Natural killer cell (primary cell): ENCODE measurements around the gene JAGN1. TPM values are rescaled to one million over a fixed set of nuclear protein-coding genes. Genes with fewer than 3 reads are reported as not detected.

Experiments used
- ATAC-seq, 3 donors: fragments of 150-1000 bp in 2 of 3; fragments of 200-7000 bp in 1 of 3; cut with Tn5 transposase; 1 replicate in 1 of 3; 2 replicates in 2 of 3; pipeline ENCODE4 v1.10.0; 2021; ENCODE audit warnings: mild to moderate bottlenecking in 2 of 3, moderate library complexity in 2 of 3
- DNase-seq, 2 donors: peaks; one replicate each; pipeline versions ENCODE4 v3.0.0 to v3.0.0-alpha.2; 2013 to 2021; ENCODE audit warnings: mixed read lengths in 1 of 2
- H3K27ac ChIP-seq: one replicate; pipeline ENCODE4 v1.5.1; 2013; ENCODE audit warnings: mild to moderate bottlenecking, low read length
- H3K27me3 ChIP-seq: one replicate; pipeline ENCODE4 v1.6.1; 2013; ENCODE audit warnings: low read length; ENCODE audit not compliant: control insufficient read depth, insufficient read depth
- H3K36me3 ChIP-seq: one replicate; pipeline ENCODE4 v1.6.1; 2013; ENCODE audit warnings: low read length; ENCODE audit not compliant: control insufficient read depth, insufficient read depth
- H3K4me1 ChIP-seq: one replicate; pipeline ENCODE4 v1.6.1; 2013; ENCODE audit warnings: low read length; ENCODE audit not compliant: control insufficient read depth, insufficient read depth
- H3K4me3 ChIP-seq: one replicate; pipeline ENCODE4 v1.5.1; 2013; ENCODE audit warnings: low read length
- H3K9me3 ChIP-seq: one replicate; pipeline ENCODE4 v1.6.1; 2013; ENCODE audit warnings: low read length; ENCODE audit not compliant: control insufficient read depth, insufficient read depth
- H3K27ac Mint-ChIP-seq, 2 donors: one replicate each; pipeline ENCODE4 v1.8.0; 2022; ENCODE audit warnings: mild to moderate bottlenecking in 2 of 2, mixed read lengths in 2 of 2, moderate library complexity in 1 of 2
- H3K27me3 Mint-ChIP-seq, 2 donors: one replicate each; pipeline ENCODE4 v1.8.0; 2022; ENCODE audit warnings: low read depth in 2 of 2, mixed read lengths in 2 of 2
- H3K36me3 Mint-ChIP-seq: one replicate; pipeline ENCODE4 v1.8.0; 2022; ENCODE audit warnings: mixed read lengths
- H3K4me1 Mint-ChIP-seq, 2 donors: one replicate each; pipeline ENCODE4 v1.8.0; 2022; ENCODE audit warnings: mixed read lengths in 2 of 2
- H3K4me3 Mint-ChIP-seq: one replicate; pipeline ENCODE4 v1.8.0; 2022; ENCODE audit warnings: mild to moderate bottlenecking, moderate library complexity, mixed read lengths
- H3K9me3 Mint-ChIP-seq, 2 donors: one replicate each; pipeline ENCODE4 v1.8.0; 2022; ENCODE audit warnings: mixed read lengths in 2 of 2
- WGBS: methylation state at CpG from one replicate; pipeline ENCODE4 v1.1.7; 2013; ENCODE audit warnings: missing lambda C conversion rate; ENCODE audit not compliant: insufficient coverage; 5-methylcytosine and 5-hydroxymethylcytosine counted together
- intact Hi-C: fragments of 100-400 bp; cut with micrococcal nuclease; formaldehyde crosslinking; loops from one replicate; pipeline ENCODE4 v1.14.2; 2022
- total RNA-seq, 4 donors: library from RNA; stranded (reverse); fragments of 120-200 nt in 1 of 4; gene quantifications; one replicate each; pipeline versions ENCODE4 v1.2.3 to v1.2.4, GENCODE V29; 2013 to 2022
- TF ChIP-seq, protein P1 (sequence below): fragments of 200-600 bp; IDR thresholded peaks from one replicate; pipeline ENCODE4 v1.8.0; 2022; ENCODE audit warnings: antibody characterized with exemption

Gene JAGN1
- total RNA-seq, 3 donors from 2014 or later (not counting 1 experiment from before 2014, with no cell fraction given) = 15.4 to 16.6 (median 15.5) TPM

- Mint-ChIP-seq H3K4me1 (peaks cover 8 to 29% of the 10 kb centered on the region in 2 donors), H3K27ac (peak overlapping the region in 1 of 2 donors; percentile 56), H3K36me3 (no peaks in the 10 kb centered on the region), H3K9me3 (no peaks in the 10 kb centered on the region), H3K4me3 (peak overlapping the region; percentile 81), H3K27me3 (peaks cover 0 to 2% of the 10 kb centered on the region in 2 donors)
- H3K4me1 ChIP-seq = peaks cover 21% of the 10 kb centered on the region
- ATAC-seq (peak; percentile 69 to 77 (median 70)), DNase-seq (peak; percentile 29 to 56)
- H3K9me3 ChIP-seq = no peaks in the 10 kb centered on the region
- WGBS = 2% methylated on average over 94 of the region's 99 CpGs
- no peaks in the 10 kb centered on the region for H3K36me3 ChIP-seq
- intact Hi-C loops = no loop called here
- TF ChIP-seq, protein P1, sequence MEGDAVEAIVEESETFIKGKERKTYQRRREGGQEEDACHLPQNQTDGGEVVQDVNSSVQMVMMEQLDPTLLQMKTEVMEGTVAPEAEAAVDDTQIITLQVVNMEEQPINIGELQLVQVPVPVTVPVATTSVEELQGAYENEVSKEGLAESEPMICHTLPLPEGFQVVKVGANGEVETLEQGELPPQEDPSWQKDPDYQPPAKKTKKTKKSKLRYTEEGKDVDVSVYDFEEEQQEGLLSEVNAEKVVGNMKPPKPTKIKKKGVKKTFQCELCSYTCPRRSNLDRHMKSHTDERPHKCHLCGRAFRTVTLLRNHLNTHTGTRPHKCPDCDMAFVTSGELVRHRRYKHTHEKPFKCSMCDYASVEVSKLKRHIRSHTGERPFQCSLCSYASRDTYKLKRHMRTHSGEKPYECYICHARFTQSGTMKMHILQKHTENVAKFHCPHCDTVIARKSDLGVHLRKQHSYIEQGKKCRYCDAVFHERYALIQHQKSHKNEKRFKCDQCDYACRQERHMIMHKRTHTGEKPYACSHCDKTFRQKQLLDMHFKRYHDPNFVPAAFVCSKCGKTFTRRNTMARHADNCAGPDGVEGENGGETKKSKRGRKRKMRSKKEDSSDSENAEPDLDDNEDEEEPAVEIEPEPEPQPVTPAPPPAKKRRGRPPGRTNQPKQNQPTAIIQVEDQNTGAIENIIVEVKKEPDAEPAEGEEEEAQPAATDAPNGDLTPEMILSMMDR = peak; percentile 17
- no peaks in the 10 kb centered on the region for H3K27me3 ChIP-seq
- peak overlapping the region; percentile 35 for H3K4me3 ChIP-seq
- H3K27ac ChIP-seq = no peak overlapping the region
Measured at GRCh38 chr3:9915254-9916141, 25.1 kb downstream of the JAGN1 start.

DNA sequence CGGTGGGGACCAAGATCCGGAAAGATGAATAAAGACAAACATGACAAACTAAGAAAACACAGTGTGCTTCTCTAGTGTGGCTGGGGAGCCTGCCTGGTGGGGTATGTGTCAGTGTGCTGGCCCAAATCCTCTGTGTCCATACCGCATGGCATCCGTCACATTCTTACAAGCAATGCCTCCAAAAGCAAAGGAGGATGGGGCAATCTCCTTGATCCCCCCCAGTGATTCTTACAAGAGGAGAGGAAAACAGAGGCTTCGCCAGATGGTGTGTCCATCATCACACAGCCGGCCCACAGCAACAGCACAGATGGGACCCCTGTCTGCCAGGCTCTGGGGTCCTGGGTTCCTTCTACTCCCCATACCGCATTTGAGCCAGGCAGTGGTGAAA lies 25.9 kb downstream of the JAGN1 start:
- intact Hi-C loops = no loop called here
- WGBS = 87% methylated on average over 6 of the region's 7 CpGs
- TF ChIP-seq, protein P1 = no peak
- H3K27me3 ChIP-seq = no peaks in the 10 kb centered on the region
- Mint-ChIP-seq H3K4me3 (peak overlapping the region; percentile 70), H3K9me3 (no peaks in the 10 kb centered on the region), H3K36me3 (no peaks in the 10 kb centered on the region), H3K27me3 (peaks cover 0 to 2% of the 10 kb centered on the region in 2 donors), H3K27ac (peak overlapping the region in 1 of 2 donors; percentile 56), H3K4me1 (peaks cover 8 to 29% of the 10 kb centered on the region in 2 donors)
- no peak for ATAC-seq
- H3K9me3 ChIP-seq = no peaks in the 10 kb centered on the region
- H3K36me3 ChIP-seq = no peaks in the 10 kb centered on the region
- no peak overlapping the region for H3K4me3 ChIP-seq
- DNase-seq = no peak
- no peak overlapping the region for H3K27ac ChIP-seq
- H3K4me1 ChIP-seq = peaks cover 21% of the 10 kb centered on the region

GRCh38 chr3:9916734-9917680 lies 26.6 kb downstream of the JAGN1 start, which contains the start of gene IL17RC:
Gene IL17RC, plus strand, starts transcription at chr3:9917098. Its CDS starts 218 bp downstream, at chr3:9917316.
- intact Hi-C loops = no loop called here

More at GRCh38 chr3:9916734-9917680, 26.6 kb downstream of the JAGN1 start, which contains the start of gene IL17RC:
- Mint-ChIP-seq H3K27me3 (no peaks in the 10 kb centered on the region), H3K4me3 (peak within 1 kb of the TSS; percentile 81), H3K36me3 (no peaks in the 10 kb centered on the region), H3K27ac (peak within 1 kb of the TSS in 1 of 2 donors; percentile 56), H3K9me3 (no peaks in the 10 kb centered on the region), H3K4me1 (peaks cover 8 to 26% of the 10 kb centered on the region in 2 donors)
- ATAC-seq (peak in 1 of 3 donors; percentile 13), DNase-seq (peak in 1 of 2 donors; percentile 25)
- Histone ChIP-seq H3K4me3 (peak within 1 kb of the TSS; percentile 35), H3K36me3 (no peaks in the 10 kb centered on the region), H3K27me3 (no peaks in the 10 kb centered on the region), H3K4me1 (peaks cover 21% of the 10 kb centered on the region), H3K27ac (no peak within 1 kb of the TSS), H3K9me3 (no peaks in the 10 kb centered on the region)
- 45% methylated on average over 19 of the region's 19 CpGs for WGBS
- TF ChIP-seq, protein P1 = no peak
